ENCODE data around the gene PRDM11.

GRCh38 chr11:45258982-45259530 is 112.6 kb downstream of the PRDM11 start:
- TF ChIP-seq CTCF (IDR thresholded peaks at IDR 0.05) (no peak), POLR2A (IDR thresholded peaks at IDR 0.05) (no peak)
